MG63 (cell line): ENCODE results near the gene CDC5L. TPM values are rescaled to one million over a fixed set of nuclear protein-coding genes. Genes with fewer than 3 reads are reported as not detected.

ENCODE experiments used
- DNase-seq: peaks from one replicate; pipeline ENCODE4 v3.0.0-alpha.2; 2020
- H3K27me3 ChIP-seq: fragments of 250-450 bp; sonication (Bioruptor Pico); 2 replicates; pipeline ENCODE4 v1.5.1; 2020; ENCODE audit warnings: mild to moderate bottlenecking, moderate library complexity
- H3K36me3 ChIP-seq: fragments of 250-450 bp; sonication (Bioruptor Pico); 2 replicates; pipeline ENCODE4 v1.5.1; 2020; ENCODE audit warnings: mild to moderate bottlenecking, moderate library complexity
- H3K4me3 ChIP-seq: fragments of 250-450 bp; sonication (Bioruptor Pico); 2 replicates; pipeline ENCODE4 v1.5.1; 2020; ENCODE audit warnings: mild to moderate bottlenecking, moderate library complexity
- H3K9me3 ChIP-seq: fragments of 250-450 bp; sonication (Bioruptor Pico); 2 replicates; pipeline ENCODE4 v1.5.1; 2020; ENCODE audit warnings: mild to moderate bottlenecking, moderate library complexity
- total RNA-seq: library from RNA; depleted of rRNA; stranded (reverse); fragments of >200 nt; shearing (Covaris generic); gene quantifications from 2 replicates; pipeline ENCODE4 v1.2.3, GENCODE V29; 2014; ENCODE audit warnings: low replicate concordance

Gene CDC5L
- total RNA-seq, 1 experiment from 2014 or later = 89.6 TPM

DNA sequence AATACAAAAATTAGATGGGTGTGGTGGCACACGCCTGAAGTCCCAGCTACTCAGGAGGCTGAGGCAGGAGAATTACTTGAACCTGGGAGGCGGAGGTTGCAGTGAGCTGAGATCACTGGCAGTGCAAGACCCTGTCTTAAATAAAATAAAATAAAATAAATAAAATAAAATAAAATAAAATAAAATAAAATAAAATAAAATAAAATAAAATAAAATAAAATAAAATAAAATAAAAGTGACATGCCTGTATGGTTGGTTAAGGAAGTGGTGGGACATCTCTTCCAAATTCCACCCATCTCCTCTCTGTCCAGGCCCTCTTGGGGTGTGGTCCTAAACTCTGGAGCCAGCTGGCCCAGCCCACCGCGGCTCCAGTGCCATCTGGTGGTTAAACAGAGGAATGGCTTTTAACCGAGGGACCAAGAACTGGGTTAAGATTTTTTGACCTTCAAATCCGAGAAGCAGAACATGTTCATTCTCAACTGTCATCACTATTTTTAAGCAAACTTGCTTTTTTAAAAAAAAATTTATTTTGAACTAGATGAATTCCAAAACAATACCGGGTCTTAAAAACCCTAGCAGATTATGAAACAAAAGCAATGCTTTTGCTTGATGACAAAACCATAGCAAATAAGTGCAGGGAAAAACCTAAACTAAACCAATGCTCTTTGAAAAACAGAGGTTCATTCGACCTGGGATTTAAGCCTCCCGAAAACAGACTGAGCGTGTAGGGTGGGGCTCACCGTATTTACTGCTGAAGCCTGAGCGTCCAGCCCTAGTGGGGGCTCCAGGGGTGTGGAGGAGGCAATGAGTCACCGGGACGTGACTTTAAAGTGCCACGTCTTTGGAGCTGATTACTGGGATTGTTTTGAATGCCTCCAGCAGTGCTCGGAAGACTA is 68.8 kb downstream of the CDC5L start:
- peak; percentile 83 for DNase-seq
- no peaks in the 10 kb centered on the region for H3K9me3 ChIP-seq

DNA sequence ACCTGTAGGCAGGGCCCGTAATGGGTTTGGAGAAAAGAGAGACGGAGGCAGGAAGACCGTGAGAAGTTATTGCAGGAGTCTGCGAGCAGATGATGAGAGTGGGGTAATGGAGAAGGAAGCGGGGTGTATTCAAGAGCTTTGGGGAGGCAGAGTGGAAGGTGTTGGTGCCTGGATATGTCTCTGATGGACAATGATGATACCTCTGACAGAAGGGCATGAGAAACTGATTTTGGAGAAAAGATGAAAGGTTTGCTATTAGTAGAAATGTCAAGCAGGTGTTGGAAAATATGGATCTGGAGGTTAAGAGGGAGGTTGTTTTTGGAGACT is 69.4 kb downstream of the CDC5L start:
- H3K4me3 ChIP-seq = no peak overlapping the region
- H3K36me3 ChIP-seq = peaks cover 27% of the 10 kb centered on the region
- no peaks in the 10 kb centered on the region for H3K27me3 ChIP-seq
- no peaks in the 10 kb centered on the region for H3K9me3 ChIP-seq
- DNase-seq = no peak

More for the DNA sequence above, 68.8 kb downstream of the CDC5L start:
- Histone ChIP-seq H3K4me3 (no peak overlapping the region), H3K36me3 (peaks cover 33% of the 10 kb centered on the region), H3K27me3 (no peaks in the 10 kb centered on the region)

DNA sequence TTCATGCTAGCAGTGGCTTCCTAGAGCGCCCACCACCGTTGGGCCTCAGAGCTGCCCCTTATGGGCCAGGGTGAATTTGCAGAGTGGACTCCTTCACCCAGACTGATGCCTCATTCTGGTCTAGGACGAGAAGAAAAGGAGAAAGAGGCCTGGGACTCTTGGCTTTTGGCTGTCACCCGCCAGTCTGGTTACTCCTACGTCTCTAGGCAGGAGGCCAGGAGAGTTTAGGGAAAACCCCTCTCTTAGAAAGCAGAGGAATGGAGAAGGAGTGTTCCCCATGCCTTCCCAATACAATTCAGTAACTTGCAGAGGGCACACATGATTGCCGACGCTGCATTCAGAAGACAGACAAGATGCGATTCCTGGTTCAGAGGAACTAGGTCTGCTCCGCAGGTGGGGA is 70.1 kb downstream of the CDC5L start:
- Histone ChIP-seq H3K27me3 (no peaks in the 10 kb centered on the region), H3K9me3 (no peaks in the 10 kb centered on the region), H3K4me3 (no peak overlapping the region), H3K36me3 (peaks cover 20% of the 10 kb centered on the region)
- no peak for DNase-seq

DNA sequence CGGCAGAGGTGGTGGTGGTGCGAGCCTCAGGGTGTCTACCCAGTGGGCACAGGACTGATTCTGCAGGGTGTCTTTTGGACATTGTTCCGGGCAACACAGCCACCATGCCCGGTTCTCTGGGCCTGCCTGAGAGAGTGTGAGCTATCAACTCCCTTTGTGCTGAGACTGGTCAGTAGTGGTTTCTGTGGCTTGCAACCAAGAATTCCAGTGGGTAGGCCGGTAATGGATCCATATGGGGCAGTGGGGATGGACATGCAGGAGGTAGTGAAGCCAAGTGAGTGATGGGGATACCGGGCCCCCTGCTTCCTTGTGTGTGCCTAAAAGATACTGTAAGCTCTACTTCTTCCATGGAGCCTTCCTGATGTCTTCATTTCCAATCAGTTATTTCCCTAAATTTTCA is 71.0 kb downstream of the CDC5L start:
- Histone ChIP-seq H3K9me3 (no peaks in the 10 kb centered on the region), H3K4me3 (no peak overlapping the region), H3K27me3 (no peaks in the 10 kb centered on the region), H3K36me3 (peaks cover 10% of the 10 kb centered on the region)
- no peak for DNase-seq

DNA sequence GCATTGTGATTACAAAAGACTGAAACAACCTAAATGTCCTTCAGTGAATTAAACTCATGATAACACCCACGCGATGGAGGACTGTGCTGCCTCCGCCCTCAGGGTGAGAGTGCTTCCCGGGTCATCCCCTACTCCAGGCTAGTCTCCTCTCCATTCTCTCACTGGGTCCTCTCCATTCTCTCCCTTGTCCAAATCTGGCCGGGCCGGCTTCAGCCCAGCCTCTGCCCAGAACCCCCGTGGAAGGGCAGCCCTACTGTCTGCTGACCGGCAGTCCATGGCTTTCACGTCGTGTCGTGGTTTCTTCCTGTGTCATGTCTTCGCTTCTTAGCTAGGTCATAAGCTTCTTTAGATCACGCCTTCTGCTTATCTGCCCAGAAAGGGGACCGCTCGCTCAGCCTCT is 74.8 kb downstream of the CDC5L start:
- no peaks in the 10 kb centered on the region for H3K36me3 ChIP-seq
- H3K27me3 ChIP-seq = no peaks in the 10 kb centered on the region
- no peak for DNase-seq
- no peak overlapping the region for H3K4me3 ChIP-seq
- no peaks in the 10 kb centered on the region for H3K9me3 ChIP-seq

DNA sequence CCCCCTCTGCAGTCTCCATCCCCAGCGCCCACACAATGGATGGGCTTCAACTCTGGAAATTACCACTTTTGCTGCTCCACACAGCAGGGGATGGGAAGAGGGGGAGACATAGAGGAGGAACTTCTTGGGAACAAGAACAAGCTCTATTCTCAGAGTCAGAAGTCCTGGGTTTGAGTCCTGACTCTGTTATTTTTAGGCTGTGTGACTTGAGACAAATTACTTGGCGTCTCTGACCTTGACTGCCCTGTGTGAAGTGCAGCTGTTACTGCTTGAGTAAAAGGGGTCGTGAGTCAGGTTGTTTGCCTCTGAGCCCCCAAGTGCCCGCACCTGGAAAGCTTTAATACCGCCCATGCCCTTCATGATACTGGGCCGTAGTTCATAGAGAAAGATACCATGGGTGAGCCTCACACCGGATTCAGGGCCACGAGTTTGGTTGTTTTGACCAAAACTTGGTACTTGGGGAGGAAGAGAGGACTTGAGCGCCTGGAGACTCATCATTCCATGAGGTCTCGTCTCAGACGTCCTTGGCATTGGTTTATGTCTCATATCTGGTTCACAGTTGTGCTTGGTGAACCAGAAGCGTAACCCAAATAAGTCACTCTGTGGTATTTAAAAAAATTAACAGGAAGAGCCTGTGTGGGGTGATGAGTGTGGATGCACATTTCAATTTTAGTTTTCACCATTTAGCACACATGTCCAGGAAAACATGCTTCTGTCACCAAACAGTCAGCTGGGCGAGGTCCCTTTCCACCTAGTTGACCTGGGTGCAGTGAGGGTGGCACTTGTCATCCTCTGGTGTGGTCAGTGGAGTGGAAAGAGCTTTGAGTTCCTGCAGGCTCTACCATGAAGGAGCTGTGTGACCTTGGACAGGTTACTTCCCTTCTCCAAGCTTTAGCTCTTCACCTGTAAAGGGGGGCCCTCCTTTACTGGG is 75.6 kb downstream of the CDC5L start:
- no peaks in the 10 kb centered on the region for H3K36me3 ChIP-seq
- no peak overlapping the region for H3K4me3 ChIP-seq
- DNase-seq = no peak
- no peaks in the 10 kb centered on the region for H3K9me3 ChIP-seq
- H3K27me3 ChIP-seq = no peaks in the 10 kb centered on the region

DNA sequence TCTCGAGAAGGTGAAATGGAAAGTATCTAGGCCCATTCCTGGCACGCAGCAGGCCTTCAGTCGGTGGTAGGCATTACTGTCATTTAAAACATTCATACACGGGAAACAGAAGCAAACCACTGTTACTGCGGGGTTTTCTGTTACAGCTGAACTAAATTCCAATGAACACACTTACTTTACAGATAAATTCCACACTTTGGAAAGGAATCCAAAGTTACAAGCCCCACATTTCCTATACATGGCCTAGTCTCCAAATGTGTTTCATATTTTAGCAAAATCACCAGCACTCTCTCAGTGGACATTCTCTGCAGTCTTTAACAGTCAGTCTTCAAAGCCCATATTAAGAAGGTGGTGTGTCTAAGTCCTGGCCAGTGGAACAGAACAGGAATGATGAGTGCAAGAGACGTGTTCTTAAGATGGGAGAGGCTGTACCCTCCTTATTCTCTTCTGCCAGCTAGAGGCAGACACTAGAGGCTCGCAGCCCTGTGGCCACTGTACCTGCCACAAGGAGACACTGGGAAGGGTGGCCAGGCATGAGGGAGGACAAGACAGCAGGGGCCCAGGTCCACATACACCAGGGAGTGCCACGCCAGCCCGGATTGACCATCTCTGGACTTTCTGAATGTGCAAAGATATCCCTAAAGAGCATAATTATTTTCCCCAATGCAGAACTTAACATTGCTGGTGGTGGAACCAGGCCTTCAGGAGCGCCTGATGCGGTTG is 76.4 kb downstream of the CDC5L start:
- no peak for DNase-seq
- Histone ChIP-seq H3K27me3 (no peaks in the 10 kb centered on the region), H3K9me3 (no peaks in the 10 kb centered on the region; the same call in 1 of the 2 replicates), H3K4me3 (no peak overlapping the region), H3K36me3 (no peaks in the 10 kb centered on the region)

DNA sequence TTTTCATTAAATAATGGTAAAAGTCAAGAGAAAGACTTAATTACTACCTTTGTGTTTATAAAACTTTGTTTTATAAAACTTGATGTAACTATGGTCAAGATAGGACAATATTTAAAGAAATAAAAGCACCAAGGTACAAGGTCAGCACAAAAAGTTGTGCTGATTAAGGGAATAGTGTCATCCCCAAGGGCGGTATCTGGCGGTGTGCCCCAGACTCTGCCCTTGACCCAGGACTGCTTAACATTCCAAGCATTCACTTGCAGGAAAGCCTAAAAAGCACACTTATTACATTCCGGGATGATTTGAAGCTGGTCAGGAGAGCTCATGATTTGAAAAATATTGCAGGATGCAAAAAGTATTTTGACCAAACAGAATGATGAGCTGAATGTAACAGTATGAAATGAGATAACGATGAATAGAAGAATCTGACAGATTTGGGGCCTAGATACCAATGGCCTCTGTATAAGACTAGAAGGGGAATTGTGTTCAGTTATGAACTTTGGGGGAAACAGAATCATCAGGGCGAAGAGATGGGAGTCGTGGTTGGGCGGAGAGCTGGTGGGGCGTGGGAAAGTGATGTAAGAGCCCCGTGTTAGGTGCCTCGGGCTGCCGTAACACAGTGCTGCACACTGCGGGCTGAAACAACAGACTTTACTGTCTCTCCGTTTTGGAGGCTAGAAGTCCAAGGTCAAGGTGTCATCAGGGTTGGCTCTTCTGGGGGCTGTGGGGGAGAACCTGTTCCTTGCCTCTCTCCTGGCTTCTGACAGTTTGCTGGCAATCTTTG is 77.2 kb downstream of the CDC5L start:
- H3K27me3 ChIP-seq = no peaks in the 10 kb centered on the region
- no peaks in the 10 kb centered on the region for H3K36me3 ChIP-seq
- no peaks in the 10 kb centered on the region; the same call in 1 of the 2 replicates for H3K9me3 ChIP-seq
- no peak overlapping the region for H3K4me3 ChIP-seq
- DNase-seq = peak; percentile 84

DNA sequence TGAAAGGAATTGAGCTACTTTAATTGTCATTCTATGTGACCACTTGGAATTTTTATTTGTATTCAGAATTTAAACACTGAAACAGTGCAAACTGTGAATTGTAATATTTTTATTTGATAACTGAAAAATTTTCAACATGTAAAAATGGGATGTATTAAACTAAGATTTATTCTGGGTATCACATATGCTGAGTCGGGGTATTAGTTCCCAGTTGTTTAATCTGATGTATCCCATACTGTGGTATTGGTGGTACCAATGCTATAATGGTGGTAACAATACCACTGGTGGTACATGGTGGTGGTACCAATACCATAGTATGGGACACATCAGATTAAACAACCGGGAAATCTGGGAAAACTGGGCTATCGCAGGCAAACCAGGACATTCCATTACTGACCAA is 79.4 kb downstream of the CDC5L start:
- Histone ChIP-seq H3K9me3 (no peaks in the 10 kb centered on the region; the same call in 1 of the 2 replicates), H3K27me3 (no peaks in the 10 kb centered on the region; the same call in 1 of the 2 replicates), H3K4me3 (no peak overlapping the region), H3K36me3 (no peaks in the 10 kb centered on the region)
- no peak for DNase-seq

DNA sequence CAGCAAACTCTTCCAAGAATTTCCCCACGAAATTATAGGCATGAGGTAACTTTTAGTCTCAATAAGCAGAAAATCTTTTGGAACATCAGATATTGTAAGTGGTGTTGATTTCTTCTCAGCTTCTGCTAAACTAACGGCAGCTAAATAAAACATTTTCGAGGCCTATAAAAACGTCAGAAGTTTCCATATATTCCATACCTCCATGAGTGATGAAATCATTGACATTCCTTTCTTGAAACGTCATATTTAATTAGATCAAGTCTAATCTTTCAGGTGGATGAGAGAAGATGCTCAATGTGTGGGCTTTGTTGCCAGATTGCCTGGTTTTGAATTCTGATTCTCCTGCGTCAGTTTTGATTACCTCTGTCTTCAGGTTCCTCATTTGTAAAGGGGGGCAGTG is 81.3 kb downstream of the CDC5L start:
- H3K4me3 ChIP-seq = no peak overlapping the region
- H3K9me3 ChIP-seq = no peaks in the 10 kb centered on the region; the same call in 1 of the 2 replicates
- H3K36me3 ChIP-seq = no peaks in the 10 kb centered on the region
- H3K27me3 ChIP-seq = no peaks in the 10 kb centered on the region; the same call in 1 of the 2 replicates
- DNase-seq = no peak

DNA sequence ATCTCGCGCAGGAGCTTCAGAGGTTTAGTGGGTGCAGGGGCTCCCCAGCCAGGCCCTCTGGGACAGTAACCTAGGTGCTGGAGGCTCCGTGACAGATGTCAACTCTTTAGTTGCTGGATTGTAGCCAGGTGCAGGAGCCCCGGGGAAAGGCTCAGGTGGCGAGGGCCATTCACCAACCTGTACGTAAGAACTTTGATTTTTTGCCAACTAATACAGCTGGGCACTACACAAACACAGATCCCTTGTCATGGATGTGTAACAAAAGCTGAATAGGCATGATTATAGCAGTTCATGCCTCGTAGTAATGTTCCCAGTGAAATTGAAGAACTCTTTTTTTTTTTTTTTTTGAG is 82.6 kb downstream of the CDC5L start:
- H3K9me3 ChIP-seq = no peaks in the 10 kb centered on the region; the same call in 1 of the 2 replicates
- H3K36me3 ChIP-seq = no peaks in the 10 kb centered on the region
- DNase-seq = no peak
- H3K4me3 ChIP-seq = no peak overlapping the region
- peaks cover 4% of the 10 kb centered on the region for H3K27me3 ChIP-seq

DNA sequence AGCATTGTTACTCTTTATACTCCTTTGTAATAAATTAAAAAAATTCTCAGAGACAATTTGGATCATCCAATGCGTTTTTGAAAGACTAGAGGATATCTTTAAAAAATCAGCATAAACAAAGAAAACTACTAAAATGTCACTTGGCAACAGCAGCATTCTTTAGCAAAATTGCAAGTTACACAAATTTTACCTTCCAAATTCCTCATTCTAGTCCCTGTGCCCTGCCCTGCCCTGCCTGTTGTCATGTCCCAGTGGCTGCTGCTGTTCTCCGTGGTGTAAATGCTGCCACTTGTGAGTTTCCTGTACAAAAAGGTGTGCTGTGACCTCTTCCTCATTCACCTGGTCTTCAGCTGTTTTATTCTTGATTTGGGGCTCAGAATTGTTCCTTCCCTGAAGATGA is 83.2 kb downstream of the CDC5L start:
- no peaks in the 10 kb centered on the region; the same call in 1 of the 2 replicates for H3K9me3 ChIP-seq
- H3K27me3 ChIP-seq = peaks cover 8% of the 10 kb centered on the region
- H3K36me3 ChIP-seq = no peaks in the 10 kb centered on the region
- no peak for DNase-seq
- no peak overlapping the region for H3K4me3 ChIP-seq

DNA sequence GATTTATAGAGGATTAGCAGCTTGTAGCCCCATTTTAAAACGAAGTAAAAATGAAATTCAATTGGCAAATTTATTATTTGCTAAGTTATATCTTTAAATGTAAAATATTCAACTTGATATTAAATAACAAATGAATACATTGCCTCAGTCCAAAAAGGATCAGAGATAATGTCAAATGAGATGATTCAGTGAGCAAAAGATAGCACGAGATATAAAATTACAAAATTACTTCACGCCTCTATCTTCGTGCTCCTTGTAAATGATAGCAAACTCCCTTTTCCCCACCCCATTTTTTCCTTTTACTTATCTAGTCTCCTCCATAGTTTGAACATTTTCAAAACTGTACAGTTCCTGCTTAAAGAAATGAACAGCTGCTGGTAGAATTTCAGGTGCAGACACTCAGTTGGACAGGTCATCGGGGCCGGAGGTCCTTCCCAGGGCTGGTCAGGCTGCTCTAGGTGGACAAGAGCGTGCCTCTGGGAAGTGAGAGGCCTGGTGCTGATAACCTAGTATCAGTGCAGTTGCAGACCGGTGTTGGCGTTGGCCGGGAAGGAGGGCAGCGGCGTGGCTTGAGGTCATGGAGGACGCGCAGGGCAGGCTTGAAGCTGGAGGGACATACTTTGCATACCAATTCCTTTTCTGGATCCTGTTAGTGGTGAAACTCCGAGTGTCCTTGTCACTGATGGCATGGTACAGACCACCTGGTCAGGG is 83.9 kb downstream of the CDC5L start:
- H3K27me3 ChIP-seq = peaks cover 8% of the 10 kb centered on the region
- no peak overlapping the region for H3K4me3 ChIP-seq
- no peaks in the 10 kb centered on the region; the same call in 1 of the 2 replicates for H3K9me3 ChIP-seq
- no peak for DNase-seq
- no peaks in the 10 kb centered on the region for H3K36me3 ChIP-seq

DNA sequence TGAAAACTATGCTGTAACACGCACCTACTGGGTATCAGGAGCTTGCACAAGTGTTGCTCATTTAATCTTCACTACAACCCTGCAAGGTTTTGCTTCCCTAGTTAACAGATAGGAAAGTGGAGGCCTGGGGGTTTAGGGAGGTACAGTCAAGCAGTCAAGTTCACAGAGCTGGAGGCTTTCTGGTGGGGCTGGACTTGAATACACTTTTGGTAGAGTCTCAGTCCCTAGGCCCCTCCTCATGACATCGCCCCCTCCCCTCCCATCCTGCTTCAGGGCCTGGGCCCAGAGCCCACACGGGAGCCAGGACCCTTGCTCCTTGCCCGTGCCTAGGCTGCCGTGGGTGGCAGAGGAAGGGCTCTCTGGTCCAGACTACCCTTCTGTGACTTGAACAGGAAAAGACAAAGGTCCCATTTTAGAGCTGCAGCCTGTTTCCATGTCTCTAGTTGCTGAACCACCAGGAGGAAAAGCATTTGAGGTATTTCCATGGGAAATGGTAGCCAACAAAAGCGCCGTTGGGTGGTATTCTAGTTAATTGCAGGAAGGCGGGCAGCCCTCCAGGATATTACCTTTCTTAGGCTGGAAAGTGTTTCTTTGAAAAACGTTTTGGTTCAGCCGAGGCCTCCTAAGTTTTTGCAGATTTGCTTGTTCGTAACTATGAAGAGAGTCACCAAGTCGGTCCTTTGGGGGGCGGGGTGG is 84.9 kb downstream of the CDC5L start:
- Histone ChIP-seq H3K36me3 (no peaks in the 10 kb centered on the region), H3K4me3 (no peak overlapping the region), H3K9me3 (no peaks in the 10 kb centered on the region; the same call in 1 of the 2 replicates), H3K27me3 (peaks cover 8% of the 10 kb centered on the region)
- DNase-seq = no peak
